Measurements from ENCODE around the gene CLASP2. TPM values are rescaled to one million over a fixed set of nuclear protein-coding genes. Genes with fewer than 3 reads are reported as not detected.
"Not testable (repeated sequence)": the region's sequence is repeated elsewhere in the genome, so short reads cannot be mapped to it uniquely, and the experiment has no call there.

Gene CLASP2
- total and polyA plus RNA-seq, 7 donors = 7.3 to 71.9 (median 37.7) TPM

- 1 to 2% (median 1%) methylated on average over 16 of the region's 16 CpGs for WGBS, 3 donors
- TF ChIP-seq CTCF (IDR thresholded peaks at IDR 0.05) = no peak
- peak overlapping the region; percentile 88 for H3K27ac ChIP-seq
- no peaks in the 10 kb centered on the region for H3K36me3 ChIP-seq (ENCODE audit: insufficient read depth in 1 of 2, low read depth in 1 of 2)
- intact Hi-C loops (cut with DNase I) = loop anchor here (5.0 kb wide), 1 partner anchor 58 kb away; the partner anchor contains the start of gene CLASP2 (in 2 of the 2)
- peak overlapping the region; percentile 71 for H3K4me3 ChIP-seq
- no peaks in the 10 kb centered on the region for H3K9me3 ChIP-seq
- H3K4me1 ChIP-seq = peaks cover 33% of the 10 kb centered on the region
- no peaks in the 10 kb centered on the region for H3K27me3 ChIP-seq (ENCODE audit: insufficient read depth in 3 of 3, low read length in 2 of 3)
- ATAC-seq (peak; percentile 98 to 99 (median 99)), DNase-seq (peak; percentile 70 to 87)
Observed at GRCh38 chr3:33658991-33659848, 58.8 kb downstream of the CLASP2 start.

- WGBS, 3 donors = 0 to 3% (median 2%) methylated on average over 2 of the region's 2 CpGs
- Histone ChIP-seq H3K27ac (peak overlapping the region; percentile 88), H3K9me3 (no peaks in the 10 kb centered on the region), H3K4me1 (peaks cover 33% of the 10 kb centered on the region), H3K36me3 (ENCODE audit: insufficient read depth in 1 of 2, low read depth in 1 of 2) (no peaks in the 10 kb centered on the region), H3K4me3 (peak overlapping the region; percentile 71), H3K27me3 (ENCODE audit: insufficient read depth in 3 of 3, low read length in 2 of 3) (no peaks in the 10 kb centered on the region)
- ATAC-seq (peak in 2 of 4 donors; percentile 2 to 5), DNase-seq (no peak)
- no peak for TF ChIP-seq CTCF (IDR thresholded peaks at IDR 0.05)
- intact Hi-C loops (cut with DNase I) = loop anchor here (5.0 kb wide), 1 partner anchor 59 kb away; the partner anchor contains the start of gene CLASP2 (in 2 of the 2)
Observed at GRCh38 chr3:33658621-33658990, 59.4 kb downstream of the CLASP2 start.

GRCh38 chr3:33658039-33658438, 60.0 kb downstream of the CLASP2 start:
- Histone ChIP-seq H3K4me3 (peak overlapping the region; percentile 71), H3K9me3 (no peaks in the 10 kb centered on the region), H3K27me3 (ENCODE audit: insufficient read depth in 3 of 3, low read length in 2 of 3) (no peaks in the 10 kb centered on the region), H3K27ac (peak overlapping the region; percentile 88), H3K4me1 (peaks cover 38% of the 10 kb centered on the region), H3K36me3 (ENCODE audit: insufficient read depth in 1 of 2, low read depth in 1 of 2) (no peaks in the 10 kb centered on the region)
- intact Hi-C loops (cut with DNase I) = loop anchor here (5.0 kb wide), 1 partner anchor 59 kb away; the partner anchor contains the start of gene CLASP2 (in 2 of the 2)
- TF ChIP-seq CTCF (IDR thresholded peaks at IDR 0.05) = no peak
- ATAC-seq (no peak), DNase-seq (no peak)
- WGBS, 3 donors = 19 to 43% (median 20%) methylated on average over 1 of the region's 1 CpG

- TF ChIP-seq CTCF (IDR thresholded peaks at IDR 0.05) = no peak
- peaks cover 38% of the 10 kb centered on the region for H3K4me1 ChIP-seq
- no peak overlapping the region for H3K4me3 ChIP-seq
- WGBS, 3 donors = 41 to 60% (median 44%) methylated on average over 2 of the region's 2 CpGs
- H3K9me3 ChIP-seq = no peaks in the 10 kb centered on the region
- no peaks in the 10 kb centered on the region for H3K36me3 ChIP-seq (ENCODE audit: insufficient read depth in 1 of 2, low read depth in 1 of 2)
- H3K27me3 ChIP-seq (ENCODE audit: insufficient read depth in 3 of 3, low read length in 2 of 3) = no peaks in the 10 kb centered on the region
- DNase-seq (no peak), ATAC-seq (peak in 1 of 4 donors; percentile 48)
- H3K27ac ChIP-seq = no peak overlapping the region
- intact Hi-C loops (cut with DNase I) = no loop called here
Observed at GRCh38 chr3:33652736-33653135, 65.3 kb downstream of the CLASP2 start.

- H3K36me3 ChIP-seq (ENCODE audit: insufficient read depth in 1 of 2, low read depth in 1 of 2); DNase-seq; ATAC-seq; H3K4me3 ChIP-seq; intact Hi-C loops (cut with DNase I); H3K27ac ChIP-seq; H3K27me3 ChIP-seq (ENCODE audit: insufficient read depth in 3 of 3, low read length in 2 of 3); H3K9me3 ChIP-seq: not testable (repeated sequence)
- WGBS, 3 donors = 94 to 98% (median 98%) methylated on average over 4 of the region's 4 CpGs
- H3K4me1 ChIP-seq = peaks cover 27% of the 10 kb centered on the region
Observed at GRCh38 chr3:33651101-33651500, 67.0 kb downstream of the CLASP2 start.
